Measurements from ENCODE around the gene CLCNKB. TPM values are rescaled to one million over a fixed set of nuclear protein-coding genes. Genes with fewer than 3 reads are reported as not detected.

CLCNKB gene
- total and polyA plus RNA-seq, 2 of the 13 experiments (the other 11 are each of a cell fraction or from before 2014, with no cell fraction given), result 0.04 TPM; not detected in 1

GRCh38 chr1:16078925-16079656, 35.5 kb downstream of the CLCNKB start (continued):
- TF ChIP-seq HBP1 (CRISPR knock-in tag; IDR thresholded peaks at IDR 0.05; ENCODE audit: low read depth), result no peak
- TF ChIP-seq ZNF18 (CRISPR knock-in tag; IDR thresholded peaks at IDR 0.05; ENCODE audit: insufficient replicate concordance), result no peak
- no peak for TF ChIP-seq FOXC1 (CRISPR knock-in tag; IDR thresholded peaks at IDR 0.05; ENCODE audit: borderline replicate concordance)
- no peak for TF ChIP-seq PRPF4 (IDR thresholded peaks at IDR 0.05; ENCODE audit: low read depth, low read length, poor library complexity, severe bottlenecking)
- TF ChIP-seq SIN3A (IDR thresholded peaks at IDR 0.05; ENCODE audit: borderline replicate concordance, low read depth, low read length), result no peak
- TF ChIP-seq GLI4 (CRISPR knock-in tag; IDR thresholded peaks at IDR 0.05; ENCODE audit: borderline replicate concordance), result no peak
- peak; percentile 24 for TF ChIP-seq ZNF883 (CRISPR knock-in tag; IDR thresholded peaks at IDR 0.05; ENCODE audit: not compliant biosample characterization)
- no peak for TF ChIP-seq FOXM1 (CRISPR knock-in tag; IDR thresholded peaks at IDR 0.05)
- no peak for TF ChIP-seq SNAI1 (CRISPR knock-in tag; IDR thresholded peaks at IDR 0.05; ENCODE audit: borderline replicate concordance)
- TF ChIP-seq ZNF383 (CRISPR knock-in tag; IDR thresholded peaks at IDR 0.05; ENCODE audit: borderline replicate concordance), result no peak
- no peak for TF ChIP-seq HOXA5 (CRISPR knock-in tag; IDR thresholded peaks at IDR 0.05)
- TF ChIP-seq NR2F6 (IDR thresholded peaks at IDR 0.05), result no peak
- no peak for TF ChIP-seq NR2F6 (CRISPR knock-in tag; IDR thresholded peaks at IDR 0.05)
- TF ChIP-seq MEIS1 (CRISPR knock-in tag; IDR thresholded peaks at IDR 0.05; ENCODE audit: borderline replicate concordance), result no peak
- peak; percentile 32 for TF ChIP-seq RXRA (CRISPR knock-in tag; IDR thresholded peaks at IDR 0.05)
- TF ChIP-seq ZSCAN21 (CRISPR knock-in tag; IDR thresholded peaks at IDR 0.05; ENCODE audit: borderline replicate concordance), result peak; percentile 49; the same call in 1 of the 2 replicates
- no peak for TF ChIP-seq PAXIP1 (CRISPR knock-in tag; conservative IDR thresholded peaks at IDR 0.05)
- no peak for TF ChIP-seq HCFC1 (IDR thresholded peaks at IDR 0.05; ENCODE audit: low read depth, low read length)
- TF ChIP-seq HMGXB3 (CRISPR knock-in tag; IDR thresholded peaks at IDR 0.05; ENCODE audit: borderline replicate concordance), result no peak

Measured in HepG2 (cell line).